Measurements from ENCODE around the gene AKAP10.

- TF ChIP-seq CTCF (IDR thresholded peaks at IDR 0.05; ENCODE audit: extremely low read depth in 1 of 2, insufficient read depth in 1 of 2, low read depth in 1 of 2, low read length in 2 of 2) (no peak), EZH2 (IDR thresholded peaks at IDR 0.05; ENCODE audit: borderline replicate concordance, low read depth, low read length, severe bottlenecking) (no peak), FOS (IDR thresholded peaks at IDR 0.05; ENCODE audit: borderline replicate concordance, insufficient read depth, low read length) (no peak), POLR2A (IDR thresholded peaks at IDR 0.05; ENCODE audit: low read depth, low read length) (no peak)
These were observed 80.9 kb downstream of the AKAP10 start for GRCh38 chr17:19896679-19897078.
